HG02943 (cell line): Measurements from ENCODE around the gene SLC5A5.

Source experiments
- ATAC-seq: cut with Tn5 transposase; IDR thresholded peaks from one replicate; pipeline ENCODE4 v1.9.1; 2021; ENCODE audit warnings: mild to moderate bottlenecking, low read depth, moderate library complexity; ENCODE audit not compliant: unreplicated experiment

The SLC5A5 gene

DNA sequence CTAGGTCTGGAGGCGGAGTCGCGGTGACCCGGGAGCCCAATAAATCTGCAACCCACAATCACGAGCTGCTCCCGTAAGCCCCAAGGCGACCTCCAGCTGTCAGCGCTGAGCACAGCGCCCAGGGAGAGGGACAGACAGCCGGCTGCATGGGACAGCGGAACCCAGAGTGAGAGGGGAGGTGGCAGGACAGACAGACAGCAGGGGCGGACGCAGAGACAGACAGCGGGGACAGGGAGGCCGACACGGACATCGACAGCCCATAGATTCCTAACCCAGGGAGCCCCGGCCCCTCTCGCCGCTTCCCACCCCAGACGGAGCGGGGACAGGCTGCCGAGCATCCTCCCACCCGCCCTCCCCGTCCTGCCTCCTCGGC, at the start of gene SLC5A5:
Gene SLC5A5, plus strand, starts transcription at position 68 of the 373 bp plus-strand sequence. CDS start 375 bp downstream, outside the sequence.
- ATAC-seq, result no peak

DNA sequence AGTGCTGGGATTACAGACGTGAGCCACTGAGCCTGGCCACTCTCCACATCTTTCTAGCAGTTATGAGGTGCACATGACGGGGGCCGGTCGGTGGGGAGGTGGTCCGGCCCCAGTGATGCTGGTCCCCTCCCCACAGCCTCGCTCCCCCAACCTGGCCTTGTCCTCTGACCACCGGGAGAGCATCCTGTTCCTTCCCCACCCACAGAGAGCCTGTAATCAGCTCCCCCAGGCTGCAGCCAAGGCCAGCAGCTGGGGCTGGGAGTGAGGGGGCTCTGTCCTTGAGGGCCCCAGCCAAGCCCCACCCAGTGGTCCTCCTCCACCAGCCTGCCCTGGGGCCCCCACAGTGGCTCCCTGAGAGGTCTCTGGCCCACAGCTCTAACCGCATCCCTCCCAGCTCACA, 47.4 kb upstream of the SLC5A5 start:
- ATAC-seq, result no peak

DNA sequence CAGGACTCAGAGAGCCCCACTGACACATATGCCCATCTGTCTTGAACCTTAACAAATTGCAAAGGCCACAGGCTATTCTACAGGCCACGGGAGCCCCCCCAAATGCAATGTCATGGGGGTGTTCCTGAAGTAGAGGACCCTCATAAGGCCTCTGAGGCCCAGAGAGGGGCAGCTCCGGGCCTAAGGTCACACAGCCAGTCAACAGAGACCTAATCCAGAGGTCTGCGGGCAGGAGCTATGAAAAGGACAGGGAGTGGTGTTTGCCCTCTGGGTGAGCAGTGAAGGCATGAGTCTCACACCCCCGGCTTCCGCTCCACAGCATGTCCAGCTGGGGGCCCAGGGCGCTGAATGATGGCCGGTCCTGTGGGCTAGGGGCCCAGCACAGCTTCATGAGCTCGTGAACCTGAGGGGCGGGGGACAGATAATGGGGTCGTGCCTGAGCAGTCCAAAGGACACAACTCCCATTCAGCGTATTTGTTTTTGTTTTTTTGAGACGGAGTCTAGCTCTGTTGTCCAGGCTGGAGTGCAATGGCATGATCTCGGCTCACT, 45.2 kb upstream of the SLC5A5 start:
- no peak for ATAC-seq

DNA sequence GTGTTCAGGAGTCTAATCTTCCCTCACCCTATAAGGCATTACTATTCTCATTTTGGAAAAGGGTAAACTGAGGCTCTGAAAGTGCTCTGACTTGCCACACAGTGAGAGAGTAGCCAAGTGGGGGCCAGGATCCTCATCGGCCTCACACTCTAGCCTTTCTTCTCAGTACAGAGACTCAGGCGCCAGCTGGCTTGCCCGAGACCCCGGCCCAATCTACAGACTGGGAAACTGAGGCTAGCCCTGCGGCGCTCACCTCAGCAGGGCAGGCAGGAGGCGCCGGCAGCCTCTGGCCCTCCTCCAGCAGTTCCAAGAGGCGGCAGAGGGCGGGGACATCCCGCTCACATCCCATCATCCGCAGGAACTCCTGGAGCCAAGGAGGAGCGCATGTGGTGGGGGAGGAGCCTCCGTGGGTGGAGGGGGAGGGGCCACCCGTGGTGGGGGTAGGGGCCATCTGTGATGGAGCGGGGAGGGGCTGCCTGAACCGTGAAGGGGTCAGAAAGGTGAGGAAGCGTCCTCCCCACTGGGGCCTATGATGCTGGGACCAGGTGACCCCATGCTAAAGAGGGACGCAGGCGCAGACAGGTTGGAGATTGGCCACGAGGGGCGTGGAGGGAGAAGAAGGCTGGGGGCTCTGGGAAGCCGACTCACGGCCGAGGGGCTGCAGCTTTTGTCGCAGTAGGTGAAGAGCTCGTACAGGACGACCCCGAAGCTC, 41.7 kb upstream of the SLC5A5 start:
- ATAC-seq, result no peak

DNA sequence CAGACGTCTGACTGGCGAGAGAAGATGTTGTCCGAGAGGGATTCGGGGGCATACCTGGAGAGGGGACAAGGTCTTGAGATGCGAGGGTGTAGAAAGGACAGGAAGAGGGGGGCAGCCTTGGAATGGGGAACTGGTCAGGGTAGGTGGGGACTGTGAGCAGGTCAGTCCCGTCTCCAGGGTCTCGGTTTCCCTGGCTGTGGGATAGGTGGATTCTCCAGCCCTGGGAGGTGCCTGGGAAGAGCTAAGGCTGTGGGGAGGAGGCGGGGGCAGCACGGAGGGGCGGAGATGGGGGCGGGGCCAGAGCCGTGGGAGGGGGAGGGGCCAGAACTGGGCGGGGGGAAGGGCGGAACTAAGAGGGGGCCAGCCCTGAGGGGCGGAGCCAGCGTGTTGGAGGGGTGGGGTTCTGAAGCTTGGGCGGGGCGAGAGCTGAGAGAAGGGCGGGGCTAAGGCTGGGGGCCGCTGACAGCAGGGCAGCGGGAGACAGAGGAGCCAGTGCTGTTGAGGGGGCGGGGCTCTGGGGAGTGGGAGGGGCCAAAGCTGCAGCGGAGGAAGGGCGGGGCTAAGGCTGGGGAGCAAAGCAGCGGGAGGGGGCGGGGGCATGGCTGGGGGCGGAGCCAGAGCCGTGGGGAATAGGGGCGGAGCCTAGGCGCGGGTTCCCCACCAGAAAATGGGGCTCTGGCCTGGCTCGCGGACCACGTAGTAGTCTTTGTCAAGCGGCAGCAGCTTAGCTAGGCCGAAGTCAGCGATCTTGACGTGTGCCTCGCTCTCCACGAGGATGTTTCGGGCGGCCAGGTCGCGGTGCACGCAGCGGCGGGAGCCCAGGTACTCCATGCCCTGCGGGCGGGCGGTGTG, 41.0 kb upstream of the SLC5A5 start:
- no peak for ATAC-seq

DNA sequence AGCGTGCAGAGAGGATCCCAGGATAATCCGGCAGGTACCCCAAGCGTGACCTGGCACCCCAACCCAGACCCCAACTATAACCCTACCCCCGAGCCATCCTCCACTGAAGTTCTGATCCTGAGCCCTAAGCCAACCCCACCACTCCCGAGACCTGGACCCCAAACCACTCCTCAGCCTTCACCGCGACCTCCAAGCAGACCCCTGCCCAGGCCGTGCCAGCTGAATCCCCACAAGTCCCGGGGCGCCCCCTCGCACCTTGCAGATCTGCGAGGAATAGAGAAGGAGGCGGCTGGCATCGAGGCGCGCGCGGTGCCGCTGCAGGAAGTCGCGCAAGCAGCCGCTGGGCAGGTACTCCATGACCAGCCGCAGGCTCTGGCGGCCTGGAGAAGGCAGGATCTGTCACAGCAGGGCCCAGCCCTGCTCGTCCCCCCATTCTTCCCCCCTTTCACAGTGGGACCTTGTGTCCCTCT, 40.3 kb upstream of the SLC5A5 start:
- ATAC-seq, result no peak

DNA sequence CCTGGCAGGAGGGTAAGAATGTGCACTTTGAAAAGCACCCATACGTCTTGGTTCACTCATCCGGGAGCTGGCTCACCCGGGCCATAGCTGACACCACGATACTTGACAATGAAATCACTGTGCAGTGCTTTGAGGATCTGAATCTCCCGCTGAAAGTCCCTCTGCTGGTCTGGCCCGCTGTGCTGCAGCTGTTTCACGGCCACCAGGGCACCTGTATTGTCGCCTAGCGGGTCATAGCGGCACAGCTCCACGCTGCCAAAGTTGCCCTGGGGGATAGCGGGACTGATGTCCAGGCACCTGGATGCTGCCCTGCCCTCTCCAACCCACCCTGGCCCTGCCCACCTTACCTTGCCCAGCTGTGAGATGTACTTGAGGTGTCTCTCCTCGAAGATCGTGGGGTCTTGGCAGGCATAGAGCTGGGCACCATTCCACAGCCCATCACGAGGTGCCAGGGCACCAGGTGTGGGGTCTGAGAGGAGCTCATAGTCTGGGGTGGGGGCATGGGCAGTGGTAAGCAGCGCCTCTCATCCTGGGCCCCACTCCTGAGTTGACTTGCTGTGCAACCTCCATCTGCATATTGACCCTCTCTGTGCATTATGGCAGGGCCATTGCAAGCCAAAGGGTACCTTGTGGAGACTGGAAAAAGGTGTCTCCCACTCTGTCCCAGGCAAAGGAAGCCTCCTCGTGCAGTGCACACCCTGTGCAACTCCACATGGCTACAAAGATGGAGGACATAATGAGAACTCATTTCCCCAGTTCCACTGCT, 39.1 kb upstream of the SLC5A5 start:
- no peak for ATAC-seq

DNA sequence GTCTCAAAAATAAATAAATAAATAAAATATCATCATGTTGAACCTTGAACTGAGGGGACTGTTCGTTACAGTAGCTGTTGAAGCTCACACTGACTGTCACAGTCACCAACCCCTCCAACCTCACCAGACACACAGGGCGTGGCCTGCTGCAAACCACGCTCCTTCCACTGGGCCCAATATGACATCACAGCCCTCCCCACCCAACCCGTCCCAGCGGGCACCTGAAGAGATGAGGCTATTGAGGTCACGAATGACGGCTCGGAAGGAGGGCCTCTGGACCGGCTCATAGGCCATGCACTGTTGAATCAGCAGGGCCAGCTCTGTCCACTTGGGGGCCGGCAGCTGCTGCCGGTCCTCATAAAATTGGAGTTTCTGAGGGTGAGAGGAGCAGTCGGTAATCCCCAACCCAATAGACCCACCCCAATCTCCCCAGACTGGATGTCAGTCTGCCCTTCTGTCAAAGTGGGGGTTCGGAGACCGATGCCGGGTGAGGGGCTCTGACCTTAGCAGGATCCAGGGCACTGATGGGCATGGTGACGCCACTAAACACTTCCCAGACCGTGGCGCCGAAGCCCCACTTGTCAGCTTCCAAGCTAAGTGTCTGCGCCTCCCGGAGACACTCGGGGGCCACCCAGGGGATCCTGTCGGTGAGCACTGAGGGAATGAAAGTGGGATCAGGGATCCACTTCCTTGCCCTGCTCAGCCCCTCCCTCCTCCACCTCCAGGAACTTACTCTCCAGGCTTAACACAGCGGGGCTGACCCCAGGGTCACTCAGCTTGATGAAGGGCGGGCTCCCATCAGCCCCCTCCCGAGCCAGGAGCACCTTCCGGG, 37.2 kb upstream of the SLC5A5 start:
- no peak for ATAC-seq

DNA sequence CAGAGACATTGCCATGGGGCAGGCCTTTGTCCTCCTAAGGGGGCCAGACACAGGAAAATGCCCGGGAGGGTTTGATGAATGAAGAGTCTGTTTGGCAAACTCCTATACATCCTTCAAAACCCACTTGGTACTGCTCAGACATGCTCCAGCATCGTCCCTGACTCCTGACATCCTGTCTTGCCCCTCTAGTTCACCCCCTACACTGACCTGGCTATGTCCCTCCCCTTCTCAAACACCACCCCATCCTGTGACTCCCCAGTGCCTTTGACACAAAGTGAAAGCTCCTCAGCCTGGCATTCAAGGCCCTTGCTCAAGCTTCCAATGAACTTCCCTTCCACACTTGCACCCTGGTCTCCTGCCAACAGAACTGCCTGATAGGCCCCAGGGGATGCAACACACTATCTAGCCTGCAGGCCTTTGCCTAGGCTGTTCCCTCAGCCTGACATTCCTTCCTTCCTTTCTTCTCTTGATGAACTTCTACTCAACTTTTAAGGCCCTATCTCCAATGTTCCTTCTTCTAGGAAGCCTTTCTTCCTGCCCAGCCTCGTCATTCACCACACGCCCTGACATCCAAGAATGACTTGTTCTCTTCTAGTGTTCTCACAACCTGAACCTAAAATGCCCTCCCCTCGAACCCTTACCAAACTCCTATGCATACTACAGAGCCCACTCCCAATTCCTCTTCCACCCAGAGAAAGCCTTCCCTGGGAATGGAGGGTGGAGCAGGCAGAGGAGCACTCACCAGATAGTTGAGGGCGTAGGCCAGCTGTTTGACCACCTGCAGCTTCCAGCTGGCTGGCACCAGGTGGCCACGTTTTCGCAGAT, 36.4 kb upstream of the SLC5A5 start:
- no peak for ATAC-seq

DNA sequence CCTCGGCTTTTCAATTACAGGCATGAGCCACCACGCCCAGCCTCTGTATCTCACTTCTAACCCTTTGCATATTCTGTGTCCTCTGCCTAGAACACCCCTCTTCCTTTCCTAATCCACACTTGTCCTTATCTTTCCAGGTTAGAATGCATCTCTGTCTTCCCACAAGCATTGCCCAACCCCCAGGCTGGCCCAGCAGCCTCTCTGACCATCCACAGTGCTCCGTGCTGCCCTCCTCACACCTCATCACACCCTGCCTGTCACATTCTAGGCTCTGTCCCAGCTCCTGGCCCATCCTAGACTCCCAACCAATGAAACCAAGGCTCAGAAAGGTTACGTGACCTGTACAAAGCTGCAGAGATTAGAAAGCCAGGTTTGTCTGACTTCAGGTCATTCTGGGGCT, 35.2 kb upstream of the SLC5A5 start:
- no peak for ATAC-seq

DNA sequence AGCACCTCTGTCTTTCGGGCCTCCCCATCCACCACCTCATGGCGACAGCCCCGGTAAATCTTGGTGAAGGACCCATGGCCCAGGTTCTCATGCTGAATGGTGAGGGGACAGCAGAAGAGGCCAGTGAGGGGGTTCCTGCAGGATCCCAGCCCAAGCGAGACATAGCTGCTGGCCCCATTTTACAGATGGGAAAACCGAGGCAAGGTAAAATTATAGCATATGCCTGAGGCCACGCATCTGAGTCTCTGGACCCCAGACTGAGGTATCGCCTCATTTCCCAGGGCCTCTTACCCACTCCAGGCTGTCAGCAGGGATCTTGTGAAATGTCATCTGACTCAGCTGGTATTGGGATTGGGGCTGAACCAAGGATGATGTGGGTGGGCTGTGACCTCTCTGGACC, 33.8 kb upstream of the SLC5A5 start:
- ATAC-seq, result no peak

DNA sequence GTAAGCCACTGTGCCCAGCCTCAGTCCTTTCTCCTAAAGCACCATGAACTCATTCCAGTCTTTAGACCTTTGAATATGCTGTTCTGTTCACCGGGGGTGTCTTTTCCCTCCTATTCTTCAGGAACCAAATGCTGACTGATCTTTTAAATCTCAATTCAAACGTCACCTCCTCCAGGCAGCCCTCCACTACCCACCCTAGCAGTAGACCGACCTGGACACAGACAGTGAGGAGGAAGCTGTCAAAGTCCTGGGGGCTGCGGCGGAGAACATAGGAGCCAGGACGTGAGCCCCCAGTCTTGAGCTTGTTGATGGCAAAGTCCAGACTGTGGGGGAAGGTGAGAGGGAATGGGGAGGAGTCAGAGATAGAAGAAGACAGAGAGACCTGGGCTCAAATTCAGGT, 31.7 kb upstream of the SLC5A5 start:
- ATAC-seq, result no peak

DNA sequence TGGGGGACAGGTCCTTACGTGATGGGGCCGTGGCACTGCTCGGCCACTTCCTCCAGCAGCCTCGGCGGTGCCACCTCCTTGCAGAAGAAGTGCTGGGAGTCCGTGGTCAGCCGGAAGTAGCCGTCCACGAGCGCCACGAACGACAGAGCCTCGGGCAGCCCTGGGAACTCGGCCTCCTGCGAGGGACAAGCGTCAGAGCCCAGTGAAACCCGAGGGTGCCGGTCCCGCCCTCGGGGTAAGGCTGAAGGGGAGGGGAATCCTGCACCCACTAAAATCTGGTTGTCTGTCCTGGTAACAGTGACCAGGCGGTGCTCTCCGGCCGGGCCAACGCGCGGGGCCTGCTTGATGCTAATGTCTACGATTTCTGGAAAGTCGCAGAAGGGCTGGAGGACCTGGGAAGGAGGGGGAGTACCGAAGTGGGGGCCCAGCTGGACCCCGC, 30.4 kb upstream of the SLC5A5 start:
- no peak for ATAC-seq

DNA sequence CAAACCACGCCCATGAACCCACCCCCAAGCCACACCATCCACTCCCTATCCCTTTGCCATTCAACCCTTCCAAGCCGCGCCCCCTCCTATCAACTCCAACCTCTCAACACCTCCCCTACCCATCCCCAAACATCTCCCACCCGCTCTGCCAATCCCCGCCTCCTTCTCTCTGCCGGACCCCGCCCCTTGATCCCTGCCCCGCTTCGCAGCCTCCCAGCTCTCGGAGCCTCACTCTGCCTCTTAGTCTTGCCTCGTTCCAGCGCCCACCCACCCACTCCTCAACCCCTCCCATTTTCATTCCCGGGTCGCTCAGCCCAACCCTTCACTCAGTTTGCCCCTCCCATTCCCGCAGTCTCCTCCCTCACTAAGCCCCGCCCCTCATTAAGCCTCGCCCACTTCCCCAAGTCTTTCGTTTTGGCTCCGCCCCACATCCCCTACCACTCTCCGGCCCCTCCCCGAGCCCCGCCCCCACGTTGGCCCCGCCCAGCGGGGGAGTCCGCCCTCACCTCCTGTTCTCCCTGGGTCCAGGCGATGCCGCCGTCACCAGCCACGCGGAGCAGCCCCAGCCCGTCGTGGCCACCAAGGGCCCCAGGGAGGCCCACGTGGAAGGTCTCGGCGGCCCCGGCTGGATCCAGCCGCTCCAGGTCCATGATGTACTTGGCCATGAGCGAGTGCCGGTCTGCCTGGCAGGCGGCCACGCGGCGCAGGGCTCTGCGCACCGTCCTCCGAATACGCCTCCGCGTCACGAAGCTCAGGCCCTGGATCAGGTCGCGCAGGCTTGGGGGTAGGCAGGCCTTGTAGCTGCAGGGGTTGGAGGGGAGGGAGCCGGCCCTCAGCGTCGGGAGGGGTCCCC, 29.7 kb upstream of the SLC5A5 start:
- no peak for ATAC-seq

DNA sequence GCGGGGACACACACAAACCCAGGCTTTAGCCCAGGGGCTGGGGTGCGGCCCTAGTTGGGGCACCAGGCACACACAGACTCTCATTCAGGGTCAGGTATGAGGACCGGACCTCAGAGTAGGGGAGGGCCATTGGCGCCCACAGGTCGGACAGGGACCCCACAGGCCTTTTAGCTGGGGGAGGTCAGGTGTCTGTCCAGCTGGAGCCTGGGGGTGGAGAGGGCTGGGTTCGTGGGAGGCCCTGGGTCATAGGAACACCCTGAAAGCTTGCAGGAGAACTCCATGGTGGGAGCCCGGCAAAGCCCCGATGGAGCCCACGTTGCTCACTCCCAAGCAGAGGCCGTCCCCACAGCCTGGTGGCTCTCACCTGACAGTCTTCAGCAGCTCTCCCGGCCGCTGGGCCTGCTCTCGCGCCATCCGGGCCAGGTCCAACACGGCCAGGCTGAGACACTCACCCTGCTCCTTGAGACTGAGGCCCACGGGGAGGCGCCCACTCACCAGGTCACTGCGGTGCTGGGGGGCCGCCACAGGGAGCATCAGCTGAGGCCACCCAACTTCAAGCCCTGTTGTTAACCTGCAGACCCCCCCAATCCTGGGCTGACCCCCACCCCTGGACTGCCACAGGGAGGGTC, 29.0 kb upstream of the SLC5A5 start:
- ATAC-seq, result no peak

DNA sequence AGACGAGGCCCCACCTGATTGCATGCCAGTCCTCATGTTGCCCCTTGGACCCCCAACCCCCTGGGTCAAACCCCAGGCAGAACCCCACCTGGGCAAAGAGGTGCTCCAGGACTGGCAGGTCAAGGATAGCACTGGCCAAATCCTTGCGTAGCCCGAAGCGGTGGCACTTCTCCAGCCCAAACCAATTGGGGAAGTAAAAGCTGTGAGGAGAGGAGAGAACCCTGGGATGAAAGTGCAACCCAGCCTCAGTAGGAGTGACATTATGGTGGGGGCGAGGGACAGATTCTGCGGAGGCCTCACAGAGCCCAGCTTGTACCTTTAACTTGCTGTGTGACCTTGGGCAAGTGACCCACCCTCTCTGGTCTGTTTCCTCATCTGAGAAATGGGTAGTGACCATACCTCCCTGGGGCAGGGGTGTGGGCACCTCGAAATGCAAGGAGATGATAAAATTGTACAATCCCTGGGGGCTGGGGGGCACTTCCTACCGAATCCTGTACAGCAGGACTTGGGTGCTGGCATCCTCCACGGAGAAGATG, 28.4 kb upstream of the SLC5A5 start:
- no peak for ATAC-seq

DNA sequence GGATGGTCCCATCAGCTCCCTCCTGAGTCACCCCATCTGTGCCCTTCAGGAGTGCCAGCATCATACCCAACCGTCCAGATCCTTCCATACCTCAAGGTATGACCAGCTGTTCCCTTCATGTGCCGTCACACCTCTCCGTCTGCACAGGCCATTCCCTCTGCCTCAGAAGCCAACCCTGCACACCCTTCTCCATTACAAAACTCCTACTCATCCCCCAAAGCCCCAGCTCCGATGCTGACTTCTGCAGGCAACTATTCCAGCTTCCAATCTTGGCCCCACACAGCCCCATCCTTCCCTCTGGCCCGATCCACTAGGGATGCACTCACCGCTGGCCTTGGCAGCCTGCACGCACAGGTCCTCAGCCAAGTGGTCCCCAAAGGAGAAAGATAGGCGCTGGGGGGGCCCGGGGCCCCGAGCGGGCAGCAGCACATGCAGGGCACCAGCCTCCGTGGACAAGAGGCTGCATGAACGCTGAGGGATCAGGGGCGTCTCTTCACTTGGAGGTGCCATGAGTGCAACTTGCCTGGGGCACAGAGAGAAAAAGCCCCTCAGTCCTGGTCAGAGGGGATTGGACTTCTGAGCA, 27.7 kb upstream of the SLC5A5 start:
- ATAC-seq, result no peak
